Measurements from ENCODE around the gene TADA1. TPM values are rescaled to one million over a fixed set of nuclear protein-coding genes. Genes with fewer than 3 reads are reported as not detected.

The TADA1 gene
- polyA plus RNA-seq, 1 of the 3 experiments (the other 2 are of a cell fraction): 9.3 TPM

DNA sequence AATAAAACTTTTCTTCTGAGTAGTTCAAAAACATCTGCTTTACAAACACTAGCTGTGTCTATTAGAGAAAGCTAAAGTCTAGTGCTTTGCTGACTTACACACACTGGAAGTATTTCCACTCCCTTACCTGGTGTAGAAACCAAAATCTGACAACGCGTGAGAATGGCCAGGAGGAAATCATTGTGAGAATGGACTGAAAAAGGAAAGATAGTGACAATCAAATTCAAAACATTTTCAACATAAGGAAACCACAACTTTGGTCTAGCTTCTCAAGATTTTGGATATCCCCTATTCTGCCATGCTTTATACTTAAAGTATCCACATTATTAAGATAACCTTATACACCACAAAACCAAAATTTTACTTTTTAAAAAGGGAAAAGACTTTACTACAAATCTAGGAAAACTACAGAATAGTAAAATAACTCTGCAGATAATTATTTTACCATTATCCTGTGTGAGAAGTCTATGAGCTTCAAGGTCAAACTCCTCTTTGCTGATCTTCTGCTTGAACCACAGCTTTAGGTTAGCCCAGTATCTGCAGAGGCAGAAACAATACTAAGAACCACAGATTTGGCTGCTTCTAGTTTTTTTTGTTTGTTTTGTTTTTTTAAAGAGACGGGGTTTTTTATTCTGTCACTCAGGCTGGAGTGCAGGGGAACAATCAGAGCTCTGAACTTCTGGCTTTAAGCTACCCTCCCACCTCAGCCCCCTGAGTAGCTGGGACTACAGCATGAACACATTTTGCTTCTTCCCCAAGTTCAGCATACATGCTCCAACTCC lies 6.6 kb downstream of the TADA1 start (continued):
- TF ChIP-seq TAF1 (IDR thresholded peaks at IDR 0.05; ENCODE audit: borderline replicate concordance, low read depth, low read length): no peak
- TF ChIP-seq SMC3 (IDR thresholded peaks at IDR 0.05; ENCODE audit: low read depth, low read length): no peak
- no peak for TF ChIP-seq POLR2AphosphoS5 (IDR thresholded peaks at IDR 0.05; ENCODE audit: low read depth, low read length)
- TF ChIP-seq SIN3A (IDR thresholded peaks at IDR 0.05; ENCODE audit: borderline replicate concordance, low read depth, low read length): no peak
- TF ChIP-seq, protein P1, sequence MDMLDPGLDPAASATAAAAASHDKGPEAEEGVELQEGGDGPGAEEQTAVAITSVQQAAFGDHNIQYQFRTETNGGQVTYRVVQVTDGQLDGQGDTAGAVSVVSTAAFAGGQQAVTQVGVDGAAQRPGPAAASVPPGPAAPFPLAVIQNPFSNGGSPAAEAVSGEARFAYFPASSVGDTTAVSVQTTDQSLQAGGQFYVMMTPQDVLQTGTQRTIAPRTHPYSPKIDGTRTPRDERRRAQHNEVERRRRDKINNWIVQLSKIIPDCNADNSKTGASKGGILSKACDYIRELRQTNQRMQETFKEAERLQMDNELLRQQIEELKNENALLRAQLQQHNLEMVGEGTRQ (IDR thresholded peaks at IDR 0.05; ENCODE audit: borderline replicate concordance, low read depth, low read length): no peak

- Histone ChIP-seq H3K27me3 (ENCODE audit: insufficient read depth) (no peaks in the 10 kb centered on the region), H3K9me2 (no peaks in the 10 kb centered on the region), H3K9me3 (no peaks in the 10 kb centered on the region), H3K79me2 (ENCODE audit: insufficient read depth) (peaks cover 35% of the 10 kb centered on the region), H3F3A (replicated peaks; ENCODE audit: insufficient read depth) (peaks cover 4% of the 10 kb centered on the region), H3K27ac (ENCODE audit: low read depth in 2 of 2, low read length in 1 of 2) (no peak overlapping the region), H3K4me2 (no peak overlapping the region), H2AFZ (ENCODE audit: low read depth) (no peak overlapping the region), H3K4me1 (ENCODE audit: control insufficient read depth in 1 of 2, insufficient read depth in 2 of 2, low read depth in 1 of 2, low read length in 1 of 2) (peaks cover 0 to 6% of the 10 kb centered on the region in 2 experiments; a peak in 2 of 4 replicates), H4K20me1 (ENCODE audit: insufficient read depth) (0 out of 2 replicates have a peak, but pooled peaks cover 3% of the 10 kb centered on the region), H3K36me3 (replicated peaks in 1 of 2; ENCODE audit: control insufficient read depth in 1 of 2, insufficient read depth in 2 of 2, low read length in 1 of 2) (peaks cover 26 to 28% of the 10 kb centered on the region in 2 experiments), H3K4me3 (ENCODE audit: low read depth in 2 of 2, low read length in 1 of 2) (no peak overlapping the region), H3K9ac (no peak overlapping the region)
- no peak for TF ChIP-seq FOSL2 (IDR thresholded peaks at IDR 0.05; ENCODE audit: borderline replicate concordance, low read depth)
- no peak for TF ChIP-seq EZH2phosphoT487 (IDR thresholded peaks at IDR 0.05; ENCODE audit: borderline replicate concordance, low read depth)
- no peak for TF ChIP-seq RCOR1 (IDR thresholded peaks at IDR 0.05; ENCODE audit: low read length)
- no peak for TF ChIP-seq ELF1 (IDR thresholded peaks at IDR 0.05)
- TF ChIP-seq FOXM1 (IDR thresholded peaks at IDR 0.05; ENCODE audit: low read depth): no peak
- no peak for TF ChIP-seq EP300 (IDR thresholded peaks at IDR 0.05; ENCODE audit: borderline replicate concordance in 1 of 2, low read depth in 1 of 2, low read length in 1 of 2)
- TF ChIP-seq ZBTB33 (IDR thresholded peaks at IDR 0.05; ENCODE audit: borderline replicate concordance, low read depth): no peak
- TF ChIP-seq JUND (IDR thresholded peaks at IDR 0.05): no peak
- no peak for TF ChIP-seq REST (IDR thresholded peaks at IDR 0.05; ENCODE audit: low read depth, low read length)
- WGBS (ENCODE audit: low lambda C conversion rate): 89% methylated on average over 7 of the region's 7 CpGs
- CTCF ChIA-PET: interaction anchor here (1.5 kb wide), 1 partner anchor 42 kb away, joined by 7 read pairs; no protein-coding TSS in a partner anchor
- POLR2A ChIA-PET: no interaction called here
- DNase-seq: no peak
Measured at GRCh38 chr1:166868639-166869038, 7.4 kb downstream of the TADA1 start.

Data from SK-N-SH (cell line).